Left lobe of liver (tissue), 2 donors: ENCODE measurements around the gene KCNAB1. TPM values are rescaled to one million over a fixed set of nuclear protein-coding genes. Genes with fewer than 3 reads are reported as not detected.

Source experiments
- ATAC-seq: fragments of 200-7000 bp; cut with Tn5 transposase; one replicate; pipeline ENCODE4 v1.9.1; 2020; ENCODE audit warnings: mild to moderate bottlenecking, moderate library complexity
- DNase-seq: peaks from one replicate; pipeline ENCODE4 v3.0.0-alpha.2; 2020; ENCODE audit warnings: low spot score
- total RNA-seq: library from RNA; stranded (reverse); gene quantifications from one replicate; pipeline ENCODE4 v1.2.1, GENCODE V29; 2021
- donor health status: DM: no; HTN: no; CAD: no; lungs with moderate emphysema.
- donor health status: DM: no; HTN: yes; CAD: no.

Gene KCNAB1
- total RNA-seq, 1 donor from 2014 or later: 0.23 TPM

DNA sequence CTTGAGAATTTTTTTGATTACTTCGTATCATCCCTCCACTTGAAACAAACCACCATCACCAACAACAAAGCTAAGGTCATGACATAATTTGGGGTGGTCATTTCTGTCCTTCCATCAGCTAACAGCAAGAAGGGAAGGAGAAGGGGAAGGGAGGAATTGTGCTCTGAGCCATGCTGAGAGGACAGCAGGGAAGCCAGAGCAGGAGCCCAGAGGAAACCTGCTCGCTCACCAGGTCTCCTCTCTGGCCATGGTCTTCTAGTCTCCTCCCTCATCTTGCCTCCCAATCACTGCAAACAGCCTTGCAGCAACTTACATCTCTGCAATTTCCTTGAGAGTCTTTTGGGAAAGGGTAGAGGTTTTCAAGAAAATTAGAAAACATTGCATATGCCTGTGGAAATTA is 237.9 kb downstream of the KCNAB1 start:
- DNase-seq (no peak), ATAC-seq (no peak)

DNA sequence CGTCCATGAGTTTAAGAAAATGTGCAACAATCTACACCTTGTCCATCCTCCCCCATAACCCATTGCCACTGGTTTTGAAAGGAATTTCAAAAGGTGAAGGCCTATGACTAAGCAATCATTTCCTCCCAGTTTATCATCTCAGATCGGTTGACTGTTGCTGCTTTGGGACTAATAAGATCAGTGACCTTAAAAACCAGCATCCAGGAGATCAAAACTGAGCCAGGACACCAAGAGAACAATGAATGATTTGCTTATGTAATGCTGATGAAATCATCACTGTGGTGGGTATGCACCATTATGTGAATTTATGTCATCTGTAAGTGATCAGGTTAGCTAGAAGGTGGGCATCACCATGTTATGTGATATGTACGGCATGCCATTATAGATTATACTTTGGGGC is 239.0 kb downstream of the KCNAB1 start:
- ATAC-seq (no peak), DNase-seq (no peak)

DNA sequence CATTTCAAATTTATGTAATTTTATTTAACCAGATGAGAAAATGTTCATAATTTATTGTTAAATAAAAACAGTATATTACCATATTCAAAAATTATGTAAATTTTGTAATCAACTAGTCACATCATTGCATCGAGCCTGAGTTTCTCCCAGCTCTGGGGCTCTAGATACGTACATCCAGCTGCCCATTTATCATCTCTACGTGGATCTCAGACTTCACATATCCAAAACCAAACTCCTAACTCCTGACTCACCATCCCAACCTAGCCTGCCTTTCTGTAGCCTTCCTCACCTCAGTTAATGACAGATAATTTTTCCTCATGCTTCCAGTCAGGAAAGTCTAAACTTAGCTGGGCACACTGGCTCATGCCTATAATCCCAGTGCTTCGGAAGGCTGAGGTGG is 239.7 kb downstream of the KCNAB1 start:
- ATAC-seq: no peak
- DNase-seq: no peak

DNA sequence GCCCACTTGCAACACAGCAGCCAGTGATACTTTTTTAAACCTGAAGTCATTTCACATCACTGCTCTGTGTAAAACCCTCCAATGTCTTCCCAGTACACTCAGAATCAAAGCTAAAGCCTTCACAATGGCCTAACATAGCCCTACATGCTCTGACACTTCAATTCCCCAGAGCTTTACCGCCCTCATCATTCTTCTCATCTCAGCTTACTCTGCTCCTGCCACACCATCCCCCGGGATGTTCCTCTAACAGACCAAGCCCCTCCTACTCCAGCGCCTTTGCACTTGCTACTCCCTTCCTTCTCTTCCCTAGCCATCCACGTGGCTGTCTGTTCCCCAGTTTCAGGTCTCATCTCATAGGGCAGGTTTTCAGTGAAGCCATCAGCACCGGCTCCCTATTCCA is 240.6 kb downstream of the KCNAB1 start:
- DNase-seq: no peak
- no peak for ATAC-seq

DNA sequence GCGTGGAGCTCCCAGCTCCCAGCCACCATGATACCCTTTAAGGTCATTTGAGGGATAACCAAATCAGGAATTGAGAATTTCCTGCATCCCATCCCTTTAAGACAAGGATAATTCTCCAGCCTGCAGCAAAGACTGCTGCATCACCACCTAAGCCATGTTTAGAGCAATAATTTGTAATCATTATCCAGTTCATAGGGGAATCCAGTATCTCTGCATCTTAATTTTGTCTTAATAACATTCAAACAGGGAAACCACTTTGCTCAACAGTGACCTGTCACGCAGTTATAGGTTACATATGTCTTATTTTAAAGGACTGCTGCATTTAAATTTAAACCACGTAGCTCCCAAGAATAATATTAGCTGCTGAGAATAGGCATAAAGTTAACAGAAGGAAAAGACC is 246.2 kb downstream of the KCNAB1 start:
- no peak for DNase-seq
- no peak for ATAC-seq

DNA sequence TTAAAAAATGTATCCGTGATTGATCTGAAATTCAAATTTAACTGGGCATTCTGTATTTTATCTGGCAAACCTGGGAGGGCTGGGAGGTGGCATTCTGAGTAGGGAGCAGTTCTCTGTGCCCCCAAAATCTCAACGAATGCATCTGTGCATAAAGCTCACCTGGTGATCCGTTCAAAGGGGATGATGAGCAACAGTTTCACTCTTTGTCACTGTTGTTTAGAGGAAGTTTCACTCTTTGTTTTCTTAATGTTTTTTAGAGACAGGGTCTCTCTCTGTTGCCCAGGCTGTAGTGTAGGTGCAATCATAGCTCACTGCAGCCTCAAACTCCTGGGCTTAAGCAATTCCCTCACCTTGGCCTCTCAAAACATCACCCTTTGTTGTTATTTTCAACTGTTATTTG is 247.8 kb downstream of the KCNAB1 start:
- ATAC-seq (no peak), DNase-seq (no peak)

DNA sequence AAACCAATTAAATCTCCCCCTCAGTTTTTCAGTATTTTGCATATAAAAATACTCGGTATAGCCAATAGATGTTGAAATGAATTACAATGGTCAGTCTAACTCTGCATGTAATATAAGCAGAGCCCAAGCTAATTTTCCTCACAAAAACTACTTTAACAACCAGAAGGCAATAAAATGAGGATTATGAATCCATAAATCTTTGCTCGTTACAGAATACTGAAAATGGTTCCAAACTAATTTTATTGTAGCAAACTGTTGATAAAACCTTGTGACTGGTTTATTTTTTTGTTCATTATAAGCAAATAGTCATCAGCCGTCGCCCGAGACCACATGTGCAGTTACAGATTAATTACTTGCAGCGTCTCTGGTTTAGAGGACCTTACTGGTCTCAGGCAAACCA is 251.3 kb downstream of the KCNAB1 start:
- DNase-seq (no peak), ATAC-seq (no peak)

DNA sequence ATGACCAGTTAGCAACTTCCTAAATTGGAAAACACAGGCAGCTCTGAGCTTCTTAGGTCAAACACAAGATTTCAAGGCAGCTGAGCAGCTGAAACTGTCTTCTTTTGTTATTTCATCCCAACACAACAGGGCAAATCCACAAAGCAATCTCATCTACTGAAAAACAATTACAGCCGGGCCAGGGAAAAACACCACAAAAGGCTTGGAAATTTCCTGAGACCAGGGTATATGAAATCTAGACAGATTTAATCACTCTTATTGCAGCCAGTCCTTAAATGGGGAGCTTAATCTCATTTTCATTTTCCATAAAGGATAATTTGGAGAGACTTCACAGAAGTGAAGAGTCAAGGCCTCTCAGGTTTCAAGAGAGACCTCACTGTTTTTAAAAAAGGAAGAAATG is 252.7 kb downstream of the KCNAB1 start:
- ATAC-seq: no peak

DNA sequence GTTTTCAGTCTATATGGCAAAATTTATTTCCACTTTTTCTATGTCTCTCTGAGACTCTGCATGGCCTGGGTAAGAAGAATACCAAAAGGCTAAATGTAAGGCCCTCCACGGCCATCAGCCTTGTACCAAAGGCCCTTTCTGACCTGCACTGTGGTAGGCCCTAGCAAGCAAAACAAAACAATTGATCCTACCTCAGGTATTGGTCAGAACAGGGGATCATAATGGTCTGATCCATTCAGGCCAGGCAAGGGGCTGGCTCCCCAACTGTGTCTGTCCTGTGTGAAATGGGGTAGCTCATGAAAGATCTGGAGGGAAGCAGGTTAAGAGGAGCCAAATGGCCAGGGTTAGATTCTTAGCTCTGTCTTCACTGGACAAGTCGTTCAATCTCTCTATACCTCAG is 253.3 kb downstream of the KCNAB1 start:
- DNase-seq (no peak), ATAC-seq (no peak)

More for the DNA sequence above, 252.7 kb downstream of the KCNAB1 start:
- no peak for DNase-seq

DNA sequence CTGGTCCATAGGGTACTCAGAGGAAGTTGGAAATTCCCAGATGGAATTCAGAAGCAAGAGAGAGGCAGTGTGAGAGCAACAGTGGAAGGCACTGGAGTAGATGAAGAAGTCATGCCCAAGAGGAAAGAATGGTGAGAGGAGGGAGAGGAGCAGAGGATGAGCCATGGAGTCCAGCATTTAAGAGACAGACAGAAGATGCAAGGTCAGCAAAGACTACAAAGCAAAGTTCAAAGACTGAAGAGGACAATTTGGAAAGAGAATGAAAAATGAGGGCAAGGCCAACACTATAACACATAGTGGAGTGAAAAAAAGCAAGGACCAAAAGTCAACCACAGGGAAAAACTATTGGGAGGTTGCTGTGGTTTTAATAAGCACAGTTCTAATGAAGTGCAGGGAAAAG is 255.8 kb downstream of the KCNAB1 start:
- DNase-seq: no peak
- ATAC-seq: no peak

DNA sequence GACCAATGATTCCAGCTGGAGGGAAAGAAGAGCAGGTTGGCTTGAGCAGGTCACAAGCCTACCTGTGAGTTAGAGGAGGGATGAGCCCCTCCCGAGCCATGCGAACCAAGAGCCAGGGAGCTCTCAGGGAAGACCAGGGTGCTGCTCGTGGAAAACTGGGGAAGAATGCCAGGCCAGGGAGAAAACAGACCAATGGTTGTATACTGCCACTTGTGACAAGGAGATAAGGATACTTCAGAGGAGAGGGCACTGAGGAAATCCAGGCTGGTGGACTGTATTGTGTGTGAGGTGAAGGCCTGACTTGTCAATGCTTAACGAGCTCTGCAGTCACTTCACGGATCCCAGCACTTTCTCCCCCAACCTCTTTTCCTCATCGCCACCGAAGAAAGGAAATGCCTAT is 256.9 kb downstream of the KCNAB1 start:
- DNase-seq (no peak), ATAC-seq (no peak)

DNA sequence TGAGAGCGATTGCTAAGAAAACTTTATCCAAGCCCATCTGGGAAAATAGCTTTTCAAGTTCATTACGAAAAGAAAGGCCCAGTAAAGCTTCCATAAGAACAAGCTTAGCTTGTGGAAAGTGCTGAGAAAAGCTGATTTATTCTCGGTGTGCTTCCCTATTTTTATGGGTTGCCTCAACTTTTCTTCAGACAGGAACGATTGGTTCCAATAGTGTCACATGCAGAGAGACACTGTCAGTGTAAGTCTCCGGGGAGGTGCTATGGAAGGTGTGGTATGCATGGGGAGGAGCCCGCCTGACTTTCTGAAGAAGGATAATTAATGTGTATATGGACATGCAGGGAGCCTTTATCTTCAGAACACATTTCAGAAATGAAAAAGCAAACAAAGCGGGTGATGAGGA is 257.3 kb downstream of the KCNAB1 start:
- ATAC-seq: peak; percentile 23
- DNase-seq: no peak

DNA sequence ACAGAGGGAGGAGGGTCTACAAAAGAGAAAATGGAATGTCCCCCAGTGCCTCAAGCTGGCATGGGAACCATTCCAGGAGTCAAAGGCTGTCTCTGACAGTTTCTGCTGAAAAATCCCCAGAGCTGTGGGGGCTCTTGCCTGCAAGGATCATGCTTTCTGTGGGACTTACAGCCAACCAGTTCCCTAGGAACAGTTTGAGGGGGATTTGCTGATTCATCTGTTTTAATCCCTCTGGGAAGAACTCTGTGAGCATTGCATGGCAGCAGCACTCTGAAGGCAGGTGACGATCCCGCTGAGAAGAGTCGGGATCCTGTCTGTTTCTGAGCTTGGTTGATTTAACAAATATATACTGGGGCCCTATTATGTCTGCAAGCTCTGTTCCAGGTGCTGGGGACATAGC is 258.5 kb downstream of the KCNAB1 start:
- ATAC-seq (no peak), DNase-seq (no peak)

DNA sequence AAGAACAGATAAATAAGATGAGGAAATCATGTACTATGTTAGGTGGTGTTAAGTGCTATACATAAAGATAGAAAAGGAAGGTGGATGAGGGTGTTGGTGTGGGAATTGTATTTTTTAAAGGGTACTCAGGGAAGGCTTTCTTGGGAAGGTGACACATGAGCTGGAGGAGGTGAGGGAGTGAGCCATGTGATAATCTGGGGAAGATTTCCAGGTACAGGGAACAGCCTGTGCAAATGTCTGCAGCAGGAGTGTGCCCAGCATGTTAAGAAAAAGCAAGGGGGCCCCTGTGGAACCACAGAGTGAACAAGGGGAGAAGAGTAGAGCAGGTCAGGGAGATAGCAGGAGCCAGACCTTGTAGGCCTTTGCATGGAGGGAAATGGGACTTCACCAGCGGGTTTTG is 258.9 kb downstream of the KCNAB1 start:
- no peak for DNase-seq
- ATAC-seq: no peak

DNA sequence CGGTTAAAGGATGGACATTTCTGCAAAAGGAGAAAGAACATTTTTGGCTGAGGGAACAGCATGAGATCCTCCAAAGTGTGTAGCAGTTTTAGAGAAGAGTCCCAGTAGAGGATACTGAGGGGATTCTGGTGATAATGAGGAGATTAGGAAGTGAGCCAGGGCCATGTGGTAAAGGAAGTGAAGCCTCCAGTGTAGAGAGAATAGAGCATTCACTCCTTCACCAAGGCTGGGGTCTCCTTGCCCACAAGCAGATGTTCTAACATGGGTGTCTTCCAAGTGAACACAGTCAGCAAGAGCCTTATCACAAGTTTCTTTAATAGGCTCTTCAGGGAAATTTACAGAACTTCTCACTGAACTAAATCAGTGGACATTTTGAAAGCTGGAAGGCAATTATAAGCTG is 260.9 kb downstream of the KCNAB1 start:
- DNase-seq (no peak), ATAC-seq (no peak)

DNA sequence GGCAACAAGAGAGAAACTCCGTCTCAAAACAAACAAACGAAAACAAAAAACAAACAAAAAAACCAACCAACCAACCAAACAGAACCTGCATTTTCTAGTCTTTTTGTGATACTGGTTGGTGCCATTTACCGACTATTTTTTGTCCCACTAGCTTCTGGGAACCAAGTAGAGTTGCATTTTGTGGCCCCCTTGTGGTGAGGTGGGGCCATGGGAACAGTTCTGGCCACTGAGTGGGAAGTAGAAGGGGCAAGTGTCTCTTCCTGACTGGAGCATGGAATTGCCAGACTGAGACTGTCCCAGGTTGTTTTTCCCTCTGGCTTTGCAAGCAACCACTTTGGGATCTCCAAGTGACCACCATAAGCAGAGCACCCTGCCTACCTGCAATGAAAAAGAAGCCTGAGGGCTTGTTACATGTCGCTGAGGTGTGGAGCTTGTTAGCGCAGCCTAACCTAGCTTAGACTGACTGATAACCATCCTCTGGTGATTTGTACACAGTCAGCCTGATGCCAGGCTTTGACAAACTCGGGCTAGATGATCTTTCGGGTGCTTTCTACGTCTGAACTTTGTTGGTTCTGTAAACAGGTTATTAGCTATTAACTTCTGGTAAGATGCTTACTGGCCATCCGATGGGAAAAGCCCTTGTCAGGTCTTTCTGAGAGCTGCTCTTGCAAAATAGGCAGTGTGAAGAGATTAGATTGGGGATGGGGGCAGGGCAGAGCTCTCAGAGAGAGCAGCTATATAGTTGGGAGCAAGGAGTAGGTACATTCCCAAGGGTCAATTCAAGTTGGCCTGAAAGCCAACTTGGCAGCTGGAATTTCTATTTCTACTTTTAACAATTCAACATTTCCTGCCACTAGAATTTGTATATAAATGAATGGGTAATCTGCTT is 262.3 kb downstream of the KCNAB1 start:
- ATAC-seq: peak; percentile 84
- DNase-seq: peak; percentile 51

DNA sequence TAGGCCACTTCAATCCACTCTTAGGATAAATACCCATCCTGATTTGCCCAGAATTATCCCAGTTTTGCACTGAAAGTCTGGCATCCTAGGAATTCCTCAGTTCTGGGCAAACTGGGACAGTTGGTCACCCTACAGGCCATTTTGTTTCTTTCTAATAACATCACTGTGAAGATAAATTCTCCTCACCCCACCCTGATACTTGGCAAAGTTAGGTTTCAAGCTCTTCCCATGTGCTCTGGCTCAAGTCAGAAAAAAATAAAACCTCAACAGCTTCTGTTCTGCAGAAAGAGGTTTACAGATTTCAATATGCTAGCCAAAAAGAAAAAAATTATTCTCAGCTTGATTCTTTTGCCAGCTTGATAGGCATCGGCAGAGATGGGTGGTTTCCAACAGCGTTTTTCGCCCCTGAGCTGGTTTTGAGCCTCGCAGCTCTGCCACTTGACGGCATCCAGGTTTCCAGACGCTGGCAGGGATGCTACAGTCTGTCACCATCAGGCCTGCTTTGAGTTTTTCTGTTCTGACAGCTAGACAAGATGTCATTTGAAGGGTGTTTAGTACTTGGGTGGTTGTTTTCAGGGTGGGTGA is 263.2 kb downstream of the KCNAB1 start:
- DNase-seq: no peak
- ATAC-seq: no peak

DNA sequence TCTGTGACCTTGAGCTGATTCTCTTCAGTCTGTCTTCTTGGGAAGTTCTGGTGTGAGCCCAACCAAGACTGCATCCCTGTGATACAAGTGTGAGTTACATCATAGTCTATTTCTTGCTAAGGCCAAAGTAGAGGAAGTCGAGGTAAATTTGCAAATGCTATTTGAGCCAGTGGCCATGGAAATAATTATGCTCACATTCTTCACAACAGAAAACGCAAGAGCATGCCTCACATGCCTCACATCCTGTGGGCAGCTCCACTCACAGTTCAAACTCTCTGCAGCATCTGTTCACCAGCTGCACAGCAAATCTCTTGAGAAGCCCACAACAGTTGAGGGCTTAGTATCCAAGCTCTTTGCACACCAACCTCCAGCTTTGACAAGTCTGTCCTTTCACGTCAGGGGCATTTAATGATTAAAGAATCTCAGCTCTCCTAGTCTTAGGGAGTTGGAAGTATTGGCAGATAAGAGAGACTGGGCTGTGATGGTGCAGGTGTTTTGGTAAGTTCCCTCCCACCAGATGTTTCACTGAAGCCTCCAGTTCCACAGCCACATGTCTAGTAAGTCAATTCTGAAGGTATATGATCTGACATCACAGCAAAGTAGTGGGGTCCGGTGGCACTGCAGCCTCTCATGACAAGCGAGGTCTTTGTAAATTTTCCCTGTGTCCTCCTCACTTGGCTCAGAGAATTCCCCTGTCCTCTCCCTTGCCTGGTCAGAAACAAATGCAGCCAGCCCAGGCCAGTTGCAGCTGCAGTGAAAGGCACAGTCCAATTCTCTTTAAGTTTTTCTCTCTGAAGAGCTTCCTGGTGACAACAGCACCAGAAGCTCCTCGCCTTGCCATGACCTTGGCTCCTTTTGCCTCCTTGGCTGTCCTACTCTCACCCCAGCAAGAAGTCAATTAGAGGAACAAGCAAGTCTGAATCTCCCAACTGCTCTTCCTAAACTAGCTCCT is 268.4 kb downstream of the KCNAB1 start:
- DNase-seq (no peak), ATAC-seq (no peak)

DNA sequence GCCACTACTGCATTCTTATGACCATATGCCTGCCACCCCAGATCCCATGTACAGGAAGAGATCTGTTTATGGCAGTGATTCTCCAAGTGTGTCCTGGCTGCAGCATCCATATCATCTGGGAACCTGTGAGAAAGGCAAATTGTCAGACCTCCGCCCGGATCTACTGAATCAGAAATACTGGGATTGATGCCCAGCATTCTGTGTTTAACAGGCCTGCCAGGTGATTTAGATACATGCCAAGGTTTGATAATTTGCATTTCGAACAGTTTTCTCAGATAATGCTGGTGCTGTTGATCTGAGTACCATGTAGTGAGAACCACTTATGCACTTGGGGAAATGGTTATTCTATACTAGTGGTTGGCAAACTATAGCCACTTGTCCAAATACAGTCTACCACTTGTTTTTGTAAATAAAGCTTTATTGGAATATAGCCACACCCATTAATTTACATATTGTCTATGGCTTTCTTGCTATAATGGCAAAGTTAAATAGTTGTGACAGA is 269.1 kb downstream of the KCNAB1 start:
- ATAC-seq: no peak

DNA sequence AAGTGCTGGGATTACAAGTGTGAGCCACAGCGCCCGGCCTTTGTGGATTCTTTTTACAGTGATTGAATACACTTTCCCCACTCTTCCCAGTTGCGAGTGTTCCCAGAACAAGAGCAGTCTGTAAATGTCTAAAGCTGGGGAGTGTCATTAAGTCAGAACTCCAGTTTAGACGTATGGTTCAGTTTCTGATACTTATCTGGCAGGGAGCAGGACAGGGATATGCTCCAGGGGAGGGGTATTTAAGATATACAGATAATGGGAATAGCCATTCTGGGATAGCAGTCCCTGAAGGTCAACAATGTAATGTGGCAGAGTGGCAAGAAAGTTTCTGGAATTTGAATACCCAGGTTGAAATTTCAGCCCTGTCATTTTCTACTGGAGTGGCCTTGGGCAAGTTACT is 270.5 kb downstream of the KCNAB1 start:
- DNase-seq: no peak
- ATAC-seq: no peak

More for the DNA sequence above, 269.1 kb downstream of the KCNAB1 start:
- DNase-seq: no peak

DNA sequence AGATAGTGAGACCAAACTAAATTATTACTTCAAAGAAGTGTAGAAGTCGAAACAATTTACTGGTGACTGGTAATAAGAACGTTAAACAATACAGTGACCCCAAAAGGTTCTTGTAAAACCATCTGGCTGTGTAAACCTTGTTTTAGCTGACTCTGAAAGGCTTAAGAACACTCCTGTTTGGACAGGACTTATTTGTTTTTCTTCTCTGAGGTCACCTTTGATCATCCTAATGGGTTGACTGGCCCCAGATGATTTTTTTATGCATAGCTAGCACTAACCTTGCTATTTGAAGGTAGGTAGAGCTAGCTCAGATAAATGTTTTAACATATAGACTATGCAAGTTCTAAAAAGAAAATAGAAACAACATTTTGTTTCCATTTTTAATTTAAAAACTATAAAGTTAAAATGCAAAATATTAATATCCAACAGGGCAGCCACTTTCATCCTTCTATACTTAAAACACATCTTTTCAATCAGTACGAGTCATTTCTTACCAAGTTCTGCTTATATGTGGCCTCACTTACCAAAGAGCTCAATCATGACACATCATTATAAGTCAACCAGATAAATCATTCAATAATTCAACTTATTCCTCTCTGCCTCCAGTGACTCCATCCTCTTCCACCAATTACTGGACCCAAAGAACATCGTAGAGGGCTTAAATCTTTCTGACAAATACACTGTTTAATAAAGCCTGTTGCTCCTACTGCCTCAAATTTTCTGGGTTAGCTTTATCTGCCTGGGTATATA is 275.8 kb downstream of the KCNAB1 start:
- no peak for DNase-seq
- ATAC-seq: no peak
